IMR-90 (cell line): ENCODE measurements around the gene TEX2. TPM values are rescaled to one million over a fixed set of nuclear protein-coding genes. Genes with fewer than 3 reads are reported as not detected.

Experiments used
- ATAC-seq: fragments of 200-7000 bp; cut with Tn5 transposase; 2 replicates; pipeline ENCODE4 v1.9.1; 2020; ENCODE audit warnings: low read depth, mild to moderate bottlenecking, moderate library complexity
- BruUV-seq: library from RNA; stranded (reverse); fragments of 400-500 nt; replicated peaks from 2 replicates; lab custom pipeline; 2021; lab: Mats Ljungman, UMichigan
- CTCF ChIA-PET: fragments of 300-600 bp; formaldehyde crosslinking; extraction: SDS; loops from one replicate; lab custom pipeline; 2021; ENCODE audit warnings: antibody characterized with exemption; lab: Yijun Ruan, JAX
- POLR2A ChIA-PET: fragments of 300-600 bp; sonication (Branson Sonifier 250); formaldehyde crosslinking; loops from one replicate; lab custom pipeline; 2022; ENCODE audit warnings: antibody characterized with exemption; ENCODE audit not compliant: unreplicated experiment; lab: Charles Lee
- DNase-seq: peaks from one replicate; pipeline ENCODE4 v3.0.0; 2013
- H2AFZ ChIP-seq: replicated peaks from 2 replicates; pipeline ENCODE3; 2013; ENCODE audit warnings: low read length, mild to moderate bottlenecking; ENCODE audit not compliant: poor library complexity
- H2AK5ac ChIP-seq: 2 replicates; pipeline ENCODE4 v1.6.1; 2013; ENCODE audit warnings: low read depth, low read length, inconsistent platforms
- H2AK9ac ChIP-seq: replicated peaks from 2 replicates; pipeline ENCODE3; 2013; ENCODE audit warnings: mild to moderate bottlenecking, low read depth, low read length, moderate library complexity; ENCODE audit not compliant: poor library complexity
- H2BK120ac ChIP-seq: 2 replicates; pipeline ENCODE4 v1.6.1; 2013; ENCODE audit warnings: low read depth, low read length, inconsistent platforms
- H2BK15ac ChIP-seq: 3 replicates; pipeline ENCODE4 v1.6.1; 2013; ENCODE audit warnings: low read depth, low read length, inconsistent platforms
- H2BK20ac ChIP-seq: 2 replicates; pipeline ENCODE4 v1.6.1; 2013; ENCODE audit warnings: low read depth, mild to moderate bottlenecking, inconsistent platforms, low read length, moderate library complexity
- H2BK5ac ChIP-seq: 2 replicates; pipeline ENCODE4 v1.6.1; 2013; ENCODE audit warnings: mild to moderate bottlenecking, low read depth, low read length, inconsistent platforms; ENCODE audit not compliant: poor library complexity, severe bottlenecking
- H3K14ac ChIP-seq: replicated peaks from 2 replicates; pipeline ENCODE4 v1.6.1; 2013; ENCODE audit warnings: low read depth, low read length, inconsistent platforms
- H3K18ac ChIP-seq: 2 replicates; pipeline ENCODE4 v1.6.1; 2013; ENCODE audit warnings: low read depth, low read length, control low read depth
- H3K23ac ChIP-seq: 2 replicates; pipeline ENCODE4 v1.6.1; 2013; ENCODE audit warnings: low read depth, low read length, inconsistent platforms
- H3K27ac ChIP-seq: 2 replicates; pipeline ENCODE4 v1.5.1; 2013; ENCODE audit warnings: mild to moderate bottlenecking, control low read depth, low read length; ENCODE audit not compliant: insufficient read depth
- H3K27me3 ChIP-seq: 2 replicates; pipeline ENCODE4 v1.6.1; 2013; ENCODE audit warnings: low read length; ENCODE audit not compliant: control insufficient read depth, insufficient read depth
- H3K36me3 ChIP-seq: 2 replicates; pipeline ENCODE4 v1.6.1; 2013; ENCODE audit warnings: low read length, mixed read lengths; ENCODE audit not compliant: control insufficient read depth, insufficient read depth
- H3K4ac ChIP-seq: 2 replicates; pipeline ENCODE4 v1.6.1; 2013; ENCODE audit warnings: low read depth, low read length, inconsistent platforms
- H3K4me1 ChIP-seq: 2 replicates; pipeline ENCODE4 v1.6.1; 2013; ENCODE audit warnings: low read length, mixed read lengths; ENCODE audit not compliant: control insufficient read depth, insufficient read depth
- H3K4me2 ChIP-seq: 2 replicates; pipeline ENCODE4 v1.6.1; 2013; ENCODE audit warnings: low read depth, mild to moderate bottlenecking, control low read depth, low read length, moderate library complexity
- H3K4me3 ChIP-seq: 2 replicates; pipeline ENCODE4 v1.5.1; 2013; ENCODE audit warnings: low read depth, mild to moderate bottlenecking, control low read depth, low read length, moderate library complexity; ENCODE audit not compliant: insufficient read depth
- H3K56ac ChIP-seq: 2 replicates; pipeline ENCODE4 v1.6.1; 2013; ENCODE audit warnings: low read length, inconsistent platforms; ENCODE audit not compliant: insufficient read depth; ENCODE audit errors: extremely low read depth
- H3K79me1 ChIP-seq, 2 experiments: 2 replicates each; pipeline ENCODE4 v1.6.1; 2013; ENCODE audit warnings: low read length in 2 of 2, inconsistent platforms in 1 of 2, low read depth in 1 of 2
- H3K9ac ChIP-seq: 2 replicates; pipeline ENCODE4 v1.6.1; 2013; ENCODE audit warnings: low read depth, low read length, control low read depth
- H3K9me1 ChIP-seq: 2 replicates; pipeline ENCODE4 v1.6.1; 2013; ENCODE audit warnings: low read length, inconsistent platforms; ENCODE audit not compliant: insufficient read depth
- H3K9me3 ChIP-seq: 2 replicates; pipeline ENCODE4 v1.6.1; 2013; ENCODE audit warnings: low read length; ENCODE audit not compliant: control insufficient read depth, insufficient read depth
- H4K20me1 ChIP-seq: 2 replicates; pipeline ENCODE4 v1.6.1; 2013; ENCODE audit warnings: low read length, inconsistent platforms; ENCODE audit not compliant: insufficient read depth
- H4K5ac ChIP-seq: 2 replicates; pipeline ENCODE4 v1.6.1; 2013; ENCODE audit warnings: mild to moderate bottlenecking, low read depth, low read length, control low read depth
- H4K8ac ChIP-seq, 2 experiments: 2 replicates each; pipeline ENCODE4 v1.6.1; 2013; ENCODE audit warnings: low read depth in 2 of 2, low read length in 2 of 2, control low read depth in 1 of 2, inconsistent platforms in 1 of 2
- H4K91ac ChIP-seq: 2 replicates; pipeline ENCODE4 v1.6.1; 2013; ENCODE audit warnings: low read depth, low read length, inconsistent platforms; ENCODE audit not compliant: insufficient read depth
- CEBPB ChIP-seq: IDR thresholded peaks from 2 replicates; pipeline ENCODE4 v1.6.1; 2012; ENCODE audit warnings: low read depth, low read length, improper control_type of control experiment
- FOS ChIP-seq: fragments of 150-350 bp; IDR thresholded peaks from 2 replicates; pipeline ENCODE4 v1.6.1; 2016; ENCODE audit warnings: low read depth, low read length
- NFE2L2 ChIP-seq: fragments of 150-350 bp; IDR thresholded peaks from 2 replicates; pipeline ENCODE4 v1.6.1; 2016; ENCODE audit warnings: low read depth, mild to moderate bottlenecking, low read length
- WGBS, 2 experiments: methylation state at CpG; one replicate each; pipeline versions ENCODE4 v1.1.5 to v1.1.7; 2013; ENCODE audit warnings: missing lambda C conversion rate in 2 of 2; ENCODE audit not compliant: insufficient read length in 1 of 2; ENCODE audit errors: extremely low coverage in 2 of 2; 5-methylcytosine and 5-hydroxymethylcytosine counted together
- dilution Hi-C: fragments of 300-500 bp; cut with HindIII; formaldehyde crosslinking; loops from one replicate; pipeline ENCODE4 v1.14.3; 2018; ENCODE audit warnings: low sequenced_read_pairs; ENCODE audit not compliant: unreplicated experiment
- in situ Hi-C: fragments of 300-500 bp; cut with MboI; formaldehyde crosslinking; loops from 3 replicates; pipeline ENCODE4 v1.14.3; 2019; ENCODE audit warnings: low sequenced_read_pairs, inconsistent platforms, mixed read lengths
- intact Hi-C: fragments of 100-400 bp; cut with micrococcal nuclease; formaldehyde crosslinking; loops from 2 replicates; pipeline ENCODE4 v1.10.0; 2022
- polyA plus RNA-seq, 3 experiments: library from polyadenylated mRNA; depleted of rRNA; stranded (reverse); fragments of >200 nt; gene quantifications; 2 replicates each; pipeline ENCODE4 v1.2.3, GENCODE V29; 2012; ENCODE audit warnings: low replicate concordance in 1 of 3
- total RNA-seq: library from RNA; depleted of rRNA; stranded (reverse); fragments of >200 nt; gene quantifications from 2 replicates; pipeline ENCODE4 v1.2.3, GENCODE V29; 2012
- TF ChIP-seq, protein P1 (sequence below): conservative IDR thresholded peaks from 2 replicates; pipeline ENCODE4 v1.5.1; 2012; ENCODE audit warnings: mild to moderate bottlenecking, low read depth, low read length, improper control_type of control experiment
- TF ChIP-seq, protein P2 (sequence below): fragments of 150-350 bp; IDR thresholded peaks from 2 replicates; pipeline ENCODE4 v1.6.1; 2017; ENCODE audit warnings: mild to moderate bottlenecking, antibody characterized with exemption, low read length, low read depth

TEX2 gene
- total and polyA plus RNA-seq, 2 of the 4 experiments (the other 2 are of a cell fraction): 18.2 to 21.9 TPM

DNA sequence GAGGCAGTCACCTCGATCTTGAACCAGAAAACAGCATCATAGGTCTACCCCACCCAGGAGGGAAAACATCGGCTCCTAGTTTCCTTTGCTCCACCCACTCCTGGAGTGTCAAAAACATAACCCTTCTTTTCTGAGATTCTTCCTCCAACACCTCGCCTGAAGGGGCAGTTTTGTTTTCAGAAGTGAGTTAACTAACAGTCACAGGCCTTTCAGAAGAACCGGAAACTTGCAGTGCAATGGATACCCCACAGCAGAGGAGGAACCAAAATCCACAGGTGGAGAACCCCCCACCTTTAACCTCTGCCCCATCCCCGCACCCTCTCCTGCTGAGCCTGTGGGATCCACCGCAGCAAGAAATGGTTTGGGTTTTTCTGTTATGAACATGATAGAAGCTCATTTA, 7.8 kb upstream of the TEX2 start:
- Histone ChIP-seq H4K91ac (no peak overlapping the region), H3K79me1 (no peaks in the 10 kb centered on the region), H3K36me3 (no peaks in the 10 kb centered on the region), H3K23ac (no peak overlapping the region), H2AFZ (no peak overlapping the region), H3K27ac (no peak overlapping the region), H2BK5ac (no peak overlapping the region), H3K56ac (no peak overlapping the region), H3K9ac (no peak overlapping the region), H2BK120ac (no peak overlapping the region), H2AK9ac (no peak overlapping the region), H3K27me3 (peaks cover 35% of the 10 kb centered on the region), H4K20me1 (no peaks in the 10 kb centered on the region), H2AK5ac (no peak overlapping the region), H3K4me1 (no peaks in the 10 kb centered on the region), H4K5ac (no peak overlapping the region), H3K4me2 (peak overlapping the region; percentile 50; the same call in 1 of the 2 replicates), H3K14ac (no peak overlapping the region), H3K4ac (no peak overlapping the region), H3K18ac (no peak overlapping the region), H4K8ac (no peak overlapping the region), H2BK20ac (no peak overlapping the region), H3K4me3 (no peak overlapping the region), H2BK15ac (no peak overlapping the region), H3K9me3 (peaks cover 11% of the 10 kb centered on the region), H3K9me1 (no peaks in the 10 kb centered on the region)
- DNase-seq (no peak), ATAC-seq (no peak)
- ChIA-PET CTCF (no interaction called here), POLR2A (no interaction called here)
- BruUV-seq: no TSS peak
- dilution Hi-C loops (no loop called here), in situ Hi-C loops (no loop called here), intact Hi-C loops (no loop called here)
- WGBS, 2 experiments: 50% methylated on average over 1 of the region's 6 CpGs; no CpG with 5 or more reads in 1 of the 2 experiments
- TF ChIP-seq, protein P1, sequence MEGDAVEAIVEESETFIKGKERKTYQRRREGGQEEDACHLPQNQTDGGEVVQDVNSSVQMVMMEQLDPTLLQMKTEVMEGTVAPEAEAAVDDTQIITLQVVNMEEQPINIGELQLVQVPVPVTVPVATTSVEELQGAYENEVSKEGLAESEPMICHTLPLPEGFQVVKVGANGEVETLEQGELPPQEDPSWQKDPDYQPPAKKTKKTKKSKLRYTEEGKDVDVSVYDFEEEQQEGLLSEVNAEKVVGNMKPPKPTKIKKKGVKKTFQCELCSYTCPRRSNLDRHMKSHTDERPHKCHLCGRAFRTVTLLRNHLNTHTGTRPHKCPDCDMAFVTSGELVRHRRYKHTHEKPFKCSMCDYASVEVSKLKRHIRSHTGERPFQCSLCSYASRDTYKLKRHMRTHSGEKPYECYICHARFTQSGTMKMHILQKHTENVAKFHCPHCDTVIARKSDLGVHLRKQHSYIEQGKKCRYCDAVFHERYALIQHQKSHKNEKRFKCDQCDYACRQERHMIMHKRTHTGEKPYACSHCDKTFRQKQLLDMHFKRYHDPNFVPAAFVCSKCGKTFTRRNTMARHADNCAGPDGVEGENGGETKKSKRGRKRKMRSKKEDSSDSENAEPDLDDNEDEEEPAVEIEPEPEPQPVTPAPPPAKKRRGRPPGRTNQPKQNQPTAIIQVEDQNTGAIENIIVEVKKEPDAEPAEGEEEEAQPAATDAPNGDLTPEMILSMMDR: no peak
- TF ChIP-seq CEBPB (no peak), NFE2L2 (no peak), FOS (no peak)
- TF ChIP-seq, protein P2, sequence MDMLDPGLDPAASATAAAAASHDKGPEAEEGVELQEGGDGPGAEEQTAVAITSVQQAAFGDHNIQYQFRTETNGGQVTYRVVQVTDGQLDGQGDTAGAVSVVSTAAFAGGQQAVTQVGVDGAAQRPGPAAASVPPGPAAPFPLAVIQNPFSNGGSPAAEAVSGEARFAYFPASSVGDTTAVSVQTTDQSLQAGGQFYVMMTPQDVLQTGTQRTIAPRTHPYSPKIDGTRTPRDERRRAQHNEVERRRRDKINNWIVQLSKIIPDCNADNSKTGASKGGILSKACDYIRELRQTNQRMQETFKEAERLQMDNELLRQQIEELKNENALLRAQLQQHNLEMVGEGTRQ: no peak
